ENCODE measurements around the gene PARP9.

PARP9 gene

DNA sequence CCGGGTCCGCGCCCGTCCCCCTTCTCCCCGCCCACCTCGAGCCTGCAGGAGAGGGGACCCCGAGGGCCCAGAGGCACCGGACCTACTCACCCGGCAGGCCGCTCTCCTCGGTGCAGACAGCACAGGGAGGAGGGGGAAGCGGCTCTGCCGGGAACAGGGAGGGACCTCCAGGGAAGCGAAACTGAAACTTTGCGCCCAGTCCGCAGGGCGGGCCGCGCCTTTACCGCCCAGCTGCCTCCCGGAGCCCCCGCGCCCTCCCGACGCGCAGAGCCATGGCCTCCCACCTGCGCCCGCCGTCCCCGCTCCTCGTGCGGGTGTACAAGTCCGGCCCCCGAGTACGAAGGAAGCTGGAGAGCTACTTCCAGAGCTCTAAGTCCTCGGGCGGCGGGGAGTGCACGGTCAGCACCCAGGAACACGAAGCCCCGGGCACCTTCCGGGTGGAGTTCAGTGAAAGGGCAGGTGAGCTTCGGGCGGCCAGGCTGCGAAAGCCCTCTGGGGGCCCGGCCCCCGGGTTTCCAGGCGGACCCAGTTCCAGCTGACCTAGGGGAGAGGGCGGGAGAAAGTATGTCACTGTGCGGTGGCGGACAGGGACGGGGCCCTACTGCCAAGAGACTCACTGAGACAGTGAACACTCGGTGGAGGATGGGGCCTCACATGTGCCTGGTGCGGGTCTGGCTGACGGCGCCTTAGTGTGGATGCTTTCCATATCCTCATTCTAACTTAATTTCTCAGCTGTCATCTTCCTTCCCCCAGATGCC, at the start of gene PARP9, which contains the start of gene DTX3L:
Gene PARP9 (minus strand): TSS at position 146 of the 758 bp plus-strand sequence. CDS start 4,680 bp downstream, outside the sequence.
Gene DTX3L (plus strand): TSS at position 184 of the 758 bp plus-strand sequence. CDS start 89 bp downstream, at position 273.
- DNase-seq: peak; percentile 45

DNA sequence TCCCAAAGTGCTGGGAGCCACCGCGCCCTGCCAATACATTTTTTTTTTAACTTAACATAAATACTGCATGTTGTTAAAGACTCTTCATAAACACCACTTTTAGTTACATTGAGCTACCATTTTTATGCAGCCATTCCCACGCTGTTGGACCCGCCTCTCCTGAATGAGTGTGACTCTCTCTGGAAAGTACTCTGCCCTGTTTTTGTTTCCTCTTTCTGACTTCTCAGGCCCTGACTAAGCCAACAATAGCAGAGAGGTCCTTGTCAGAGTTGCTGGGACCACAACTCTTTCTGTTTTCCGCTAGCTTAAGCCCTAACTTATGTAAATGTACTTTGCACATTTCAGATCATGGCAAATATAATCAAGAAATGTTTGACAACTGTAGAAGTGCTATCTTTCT, 48.6 kb upstream of the PARP9 start:
- DNase-seq: no peak

DNA sequence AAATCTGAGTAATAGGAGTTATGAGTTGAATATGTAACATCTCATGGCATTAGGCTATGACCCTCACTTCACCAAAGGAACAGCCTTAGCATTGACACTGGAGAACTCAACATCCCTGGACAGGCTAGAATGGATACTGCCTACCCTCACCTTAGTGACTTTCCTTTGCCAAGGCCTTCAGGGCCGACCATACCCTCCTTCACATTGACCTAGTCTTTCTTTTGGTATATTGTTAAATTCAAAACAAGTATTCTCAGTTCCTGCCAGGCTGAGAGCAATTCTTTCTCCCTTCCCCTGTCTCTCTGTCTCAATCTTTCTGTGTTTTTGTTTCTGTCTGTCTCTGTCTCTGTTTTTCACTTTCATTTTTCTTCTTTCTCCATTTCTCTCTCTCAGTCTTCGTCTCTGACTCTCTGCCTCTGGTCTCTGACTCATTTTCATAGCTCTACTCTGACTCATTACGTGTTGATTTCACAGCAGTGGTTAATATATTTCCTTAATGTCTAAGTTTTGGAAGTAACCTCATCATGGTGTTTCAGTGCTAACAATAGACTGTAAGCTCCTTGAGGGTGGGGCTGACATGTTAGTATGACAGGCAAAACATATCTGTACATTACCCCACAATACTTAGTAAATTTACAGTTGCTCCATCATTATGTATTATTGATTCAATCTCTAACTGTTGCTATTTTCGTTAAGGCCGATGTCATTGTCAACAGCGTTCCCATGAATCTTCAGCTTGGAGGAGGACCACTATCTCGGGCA, 45.9 kb upstream of the PARP9 start:
- no peak for DNase-seq

- no peak for DNase-seq
Observed at GRCh38 chr3:122608916-122609315, 44.8 kb upstream of the PARP9 start.

- DNase-seq: no peak
Observed at GRCh38 chr3:122606330-122606729, 42.2 kb upstream of the PARP9 start.

DNA sequence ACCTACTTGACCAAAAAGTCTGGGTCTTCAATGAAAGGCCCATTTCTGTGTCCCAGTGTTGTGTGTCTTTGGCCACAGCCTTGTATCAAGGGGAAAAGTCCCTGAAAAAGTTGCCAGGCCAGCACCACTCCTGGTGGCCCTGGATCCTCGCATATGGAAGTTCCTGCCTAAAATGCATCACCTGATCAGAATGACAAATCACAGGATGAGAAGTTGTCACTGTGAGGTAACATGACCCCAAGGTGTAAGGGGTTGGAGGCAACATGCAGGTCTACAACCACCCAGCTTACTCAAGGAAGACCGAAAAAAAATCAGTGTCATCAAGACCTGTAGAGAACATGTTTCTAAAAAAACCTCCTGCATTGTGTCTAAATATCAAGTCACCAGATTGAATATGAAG, 39.0 kb upstream of the PARP9 start:
- no peak for DNase-seq

DNA sequence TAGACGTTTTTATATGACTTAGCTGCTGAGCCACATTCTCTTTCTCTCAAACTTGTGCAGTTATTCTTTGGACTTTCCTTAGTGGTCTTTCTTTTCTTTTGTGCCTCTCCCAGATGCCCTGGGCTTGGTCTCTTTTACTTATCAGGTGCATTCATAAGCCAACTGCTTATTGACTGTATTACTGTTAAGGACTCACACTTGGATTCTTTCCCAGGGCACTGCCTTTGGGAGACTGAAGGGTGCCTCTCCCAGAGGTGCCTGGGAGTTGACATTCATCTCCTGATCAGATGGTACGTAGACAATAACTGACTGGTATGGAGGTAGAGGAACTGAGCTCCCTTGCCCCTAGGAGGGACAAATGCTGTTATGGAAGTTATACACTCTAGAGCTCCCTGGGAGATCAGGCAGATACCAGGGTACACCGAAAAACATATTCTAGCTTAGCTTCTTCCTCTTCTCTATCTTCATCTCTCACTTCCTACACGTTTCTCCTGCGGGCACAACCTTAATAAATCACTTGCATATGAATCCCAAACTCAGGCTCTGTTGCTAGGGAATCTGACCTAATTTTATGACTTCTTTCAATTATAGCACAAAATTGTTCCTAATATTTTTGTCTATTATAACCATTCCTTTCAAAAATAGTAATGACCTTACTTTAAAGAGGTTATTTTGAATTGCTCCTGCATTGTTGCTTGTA, 38.1 kb upstream of the PARP9 start:
- DNase-seq: no peak

GRCh38 chr3:122598556-122598955, 34.5 kb upstream of the PARP9 start:
- no peak for DNase-seq

GRCh38 chr3:122598151-122598550, 34.1 kb upstream of the PARP9 start:
- no peak for DNase-seq

GRCh38 chr3:122594025-122594424, 29.9 kb upstream of the PARP9 start:
- no peak for DNase-seq

GRCh38 chr3:122590610-122591009, 26.5 kb upstream of the PARP9 start:
- no peak for DNase-seq

DNA sequence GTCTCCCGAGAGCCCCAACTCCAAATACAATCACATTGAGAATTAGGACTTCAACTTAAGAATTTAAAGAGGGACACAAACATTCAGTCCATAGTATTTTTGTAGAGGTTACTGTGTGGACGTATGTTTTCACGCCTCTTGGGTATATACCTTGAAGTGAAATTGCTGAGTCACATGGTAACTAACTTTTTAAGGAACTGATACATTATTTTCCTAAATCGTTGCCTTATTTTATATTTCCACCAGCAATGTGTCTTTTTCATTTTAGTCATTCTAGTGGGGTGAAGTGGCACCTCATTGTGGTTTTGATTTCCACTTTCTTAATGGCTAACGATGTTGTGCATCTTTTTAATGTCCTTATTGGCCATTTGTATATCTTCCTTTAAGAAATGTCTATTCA, 25.2 kb upstream of the PARP9 start:
- DNase-seq: no peak

DNA sequence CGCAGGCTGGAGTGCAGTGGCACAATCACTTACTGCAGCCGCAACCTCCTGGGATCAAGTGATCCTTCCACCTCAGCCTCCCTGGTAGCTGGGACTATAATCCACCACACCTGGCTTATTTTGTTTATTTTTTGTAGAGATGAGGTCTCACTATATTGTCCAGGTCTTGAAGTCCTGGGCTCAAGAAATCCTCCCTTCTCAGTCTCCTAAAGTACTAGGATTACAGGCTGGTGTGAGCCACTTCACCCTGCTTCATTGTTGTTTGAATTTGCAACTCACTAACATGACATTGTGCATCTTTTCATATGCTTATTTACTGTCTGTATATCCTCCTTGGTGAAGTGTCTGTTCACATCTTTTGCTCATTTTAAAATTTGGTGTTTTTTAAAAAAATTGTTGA, 23.5 kb upstream of the PARP9 start:
- no peak for DNase-seq

DNA sequence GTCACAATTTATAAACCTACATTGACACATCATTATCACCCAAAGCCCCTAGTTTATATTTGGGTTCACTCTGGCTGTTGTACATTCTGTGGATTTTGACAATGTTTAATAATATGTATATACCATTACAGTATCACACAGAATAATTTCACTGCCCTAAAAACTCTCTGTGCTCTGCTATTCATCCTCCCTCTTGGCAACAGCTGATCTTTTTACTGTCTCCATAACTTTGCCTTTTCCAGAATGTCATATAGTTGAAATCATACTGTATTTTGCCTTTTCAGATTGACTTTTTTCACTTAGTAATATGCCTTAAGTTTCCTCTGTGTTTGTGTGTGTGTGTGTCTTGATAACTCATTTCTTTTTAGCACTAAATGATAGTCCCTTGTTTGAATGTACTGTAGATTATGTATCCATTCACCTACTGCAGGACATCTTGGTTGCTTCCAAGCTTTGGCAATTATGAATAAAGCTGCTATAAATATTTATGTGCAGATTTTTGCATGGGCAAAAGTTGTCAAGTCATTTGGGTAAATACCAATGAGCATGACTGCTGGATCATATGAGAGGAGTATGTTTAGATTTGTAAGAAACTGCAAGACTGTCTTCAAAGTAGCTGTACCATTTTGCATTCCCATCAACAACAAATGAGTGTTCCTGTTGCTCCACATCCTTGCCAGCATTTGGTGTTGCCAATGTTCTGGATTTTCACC, 22.8 kb upstream of the PARP9 start:
- no peak for DNase-seq

DNA sequence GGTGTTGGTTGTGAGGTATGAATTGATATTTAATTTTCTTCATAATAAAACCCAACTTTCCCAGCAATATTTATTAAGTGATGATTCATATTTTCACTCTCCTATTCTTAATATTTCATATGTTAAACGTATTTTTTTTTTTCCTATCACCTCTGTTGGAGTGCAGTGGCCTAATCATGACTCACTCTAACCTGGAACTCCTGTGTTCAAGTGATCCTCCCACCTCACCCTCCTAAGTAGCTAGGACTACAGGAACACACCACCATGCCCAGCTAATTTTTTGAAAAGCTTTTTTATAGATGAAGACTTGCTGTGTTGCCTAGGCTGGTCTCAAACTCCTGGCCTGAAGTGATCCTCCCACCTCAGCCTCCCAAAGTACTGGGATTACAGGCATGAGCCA, 22.0 kb upstream of the PARP9 start:
- no peak for DNase-seq

DNA sequence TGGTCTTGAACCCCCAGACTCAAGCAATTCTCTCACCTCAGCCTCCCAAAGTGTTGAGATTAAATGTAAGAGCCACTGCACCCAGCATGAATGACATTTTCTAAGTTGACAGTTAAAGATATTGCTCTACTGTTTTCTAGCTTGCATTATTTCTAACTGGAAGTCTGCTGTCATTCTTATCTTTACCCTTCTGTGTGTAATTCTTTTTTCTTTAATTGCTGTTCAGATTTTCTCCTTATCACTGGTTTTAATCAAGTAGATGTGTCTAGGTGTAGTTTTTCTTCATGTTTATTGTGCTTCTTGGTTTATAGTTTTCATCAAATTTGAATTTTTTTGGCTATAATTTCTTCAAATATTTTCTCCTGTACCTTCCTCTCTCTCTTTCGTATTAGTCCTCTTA, 18.3 kb upstream of the PARP9 start:
- no peak for DNase-seq

DNA sequence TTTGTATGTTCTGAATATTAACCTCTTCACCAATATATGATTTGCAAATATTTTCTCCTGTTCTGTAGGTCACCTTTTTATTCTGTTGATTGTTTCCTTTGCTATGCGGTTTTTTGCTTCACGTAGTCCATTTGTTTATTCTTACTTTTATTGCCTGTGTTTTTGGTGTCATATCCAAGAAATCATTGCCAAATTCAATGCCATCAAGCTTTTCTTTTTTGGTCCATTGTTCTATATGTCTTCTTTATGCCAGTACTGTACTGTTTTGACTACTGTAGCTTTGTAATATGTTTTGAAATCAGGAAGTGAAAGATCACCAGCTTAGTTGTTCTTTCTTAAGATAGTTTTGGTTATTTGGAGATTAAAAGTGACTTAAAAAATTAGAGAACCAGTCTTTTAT, 17.5 kb upstream of the PARP9 start:
- no peak for DNase-seq

GRCh38 chr3:122580470-122580869, 16.4 kb upstream of the PARP9 start:
- no peak for DNase-seq

DNA sequence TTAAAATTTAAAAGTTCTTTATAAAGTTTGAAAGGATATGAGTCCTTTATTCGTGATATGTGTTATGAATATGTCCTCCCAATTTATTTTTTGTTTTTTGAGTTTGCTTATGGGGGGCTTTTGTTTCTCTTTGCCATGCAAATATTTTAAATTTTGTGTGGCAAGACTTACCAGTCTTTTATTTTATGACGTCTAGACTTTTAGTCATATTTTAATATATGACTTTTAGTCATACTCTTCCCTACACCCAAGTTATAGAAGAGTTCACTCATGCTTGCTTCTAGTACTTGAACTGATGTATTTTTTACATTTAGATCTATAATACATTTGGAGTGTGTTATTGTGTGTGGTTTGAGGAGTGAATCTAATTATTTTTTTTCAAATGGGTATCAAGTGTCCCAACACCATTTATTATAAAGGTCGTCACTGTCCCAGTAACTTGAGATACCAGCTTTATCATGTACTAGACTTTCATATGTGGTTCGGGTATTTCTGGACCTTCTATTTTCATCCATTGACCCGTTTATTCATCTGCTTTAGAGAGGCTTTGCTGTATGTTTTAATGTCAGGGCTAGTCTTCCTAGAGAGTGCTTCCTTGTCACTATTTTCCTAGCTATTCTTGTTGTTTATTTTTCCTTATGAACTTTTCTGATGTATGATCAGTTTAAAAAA, 14.1 kb upstream of the PARP9 start:
- DNase-seq: no peak

DNA sequence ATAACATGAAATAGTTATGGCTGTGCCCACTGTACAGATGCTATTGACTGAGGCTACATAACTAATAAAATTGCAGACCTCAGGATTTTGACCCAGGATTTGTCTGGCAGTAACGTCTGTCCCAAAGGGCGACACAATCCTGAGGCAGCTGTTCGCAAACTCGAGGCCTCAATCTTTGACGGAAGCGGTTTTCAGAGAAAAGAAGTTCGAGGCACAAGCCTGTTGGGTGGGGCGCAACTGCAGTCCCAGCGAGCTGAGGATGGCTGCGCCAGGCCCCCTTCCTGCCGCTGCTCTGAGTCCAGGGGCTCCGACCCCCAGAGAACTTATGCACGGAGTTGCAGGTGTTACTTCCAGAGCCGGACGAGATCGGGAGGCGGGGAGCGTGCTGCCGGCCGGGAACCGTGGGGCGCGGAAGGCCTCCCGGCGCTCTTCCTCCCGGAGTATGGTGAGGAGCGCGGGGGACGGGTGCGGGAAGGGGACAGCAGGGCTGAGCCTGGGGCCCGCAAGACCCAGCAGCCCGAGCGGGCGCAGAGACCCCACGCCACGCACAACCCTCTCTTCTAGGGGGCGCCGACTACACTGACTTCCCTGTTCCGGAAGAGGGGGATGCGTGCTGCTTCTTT, 13.4 kb upstream of the PARP9 start, which contains the start of gene PARP15:
Gene PARP15 (plus strand): TSS at position 242 of the 623 bp plus-strand sequence. CDS start 18 bp downstream, at position 260.
- no peak for DNase-seq

DNA sequence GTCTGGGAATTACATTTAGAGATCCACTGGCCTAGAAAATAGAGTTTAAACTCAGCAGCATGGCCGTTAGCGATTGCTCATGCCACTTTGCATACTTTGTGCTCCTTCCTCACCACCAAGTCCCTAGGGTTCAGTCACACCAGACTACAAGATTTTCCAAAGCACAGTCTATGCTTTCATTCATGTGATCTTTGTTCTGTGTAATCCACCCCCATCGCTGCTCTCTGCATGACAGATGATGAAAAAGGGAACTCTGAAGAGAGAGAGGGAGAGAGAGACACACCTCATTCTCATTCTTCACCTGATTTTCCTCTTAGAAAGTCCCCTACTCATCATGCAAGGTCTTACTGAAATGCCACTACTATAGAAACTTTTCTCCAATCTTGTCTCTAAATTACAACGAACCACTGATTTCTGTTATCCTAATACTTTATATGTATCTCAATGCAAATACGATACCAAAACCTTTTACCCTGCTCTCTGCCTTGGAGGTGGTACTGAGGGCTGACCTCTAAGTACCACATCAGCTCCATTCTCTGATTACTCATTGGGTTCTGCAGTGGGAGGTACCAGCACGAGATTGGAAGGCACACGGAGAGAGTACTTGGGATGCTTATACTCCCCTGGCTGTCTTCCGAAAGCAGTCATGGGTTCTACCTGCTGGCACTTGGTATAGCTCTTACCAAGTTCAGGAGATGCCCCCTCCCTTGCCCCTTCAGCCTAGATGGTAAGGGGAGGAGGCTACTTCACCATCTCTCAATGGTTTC, 12.3 kb upstream of the PARP9 start:
- DNase-seq: no peak

Data from T1000 (cell line).